ENCODE measurements around the gene TBC1D1.

Gene TBC1D1

DNA sequence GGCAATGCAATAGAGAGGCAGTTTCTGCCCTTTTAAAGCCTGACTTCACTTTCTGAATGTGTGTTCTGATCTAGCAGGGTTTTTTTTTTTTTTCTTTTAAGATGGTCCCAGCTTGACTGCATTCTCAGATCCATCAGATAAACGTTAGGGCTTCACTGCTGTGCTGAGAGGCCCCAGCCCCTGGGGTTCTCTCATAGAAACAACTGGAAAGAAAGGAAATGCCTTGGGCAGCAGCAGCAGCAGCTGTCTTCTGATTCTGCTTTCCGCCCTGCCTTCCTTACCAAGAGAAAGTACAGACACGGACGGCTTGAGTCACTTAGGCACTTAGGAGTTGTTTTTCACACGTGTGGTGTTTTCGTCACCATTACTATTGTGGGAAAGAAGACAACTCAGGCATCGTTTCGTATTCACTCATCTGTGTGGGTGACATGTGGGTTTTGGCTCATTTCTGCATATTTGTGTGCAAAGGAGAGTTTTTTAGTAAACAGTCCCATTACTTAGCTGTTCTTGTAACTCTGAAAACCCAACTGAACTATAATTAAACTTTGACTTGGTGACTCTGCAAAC lies 241.3 kb downstream of the TBC1D1 start:
- TF ChIP-seq, protein P1, sequence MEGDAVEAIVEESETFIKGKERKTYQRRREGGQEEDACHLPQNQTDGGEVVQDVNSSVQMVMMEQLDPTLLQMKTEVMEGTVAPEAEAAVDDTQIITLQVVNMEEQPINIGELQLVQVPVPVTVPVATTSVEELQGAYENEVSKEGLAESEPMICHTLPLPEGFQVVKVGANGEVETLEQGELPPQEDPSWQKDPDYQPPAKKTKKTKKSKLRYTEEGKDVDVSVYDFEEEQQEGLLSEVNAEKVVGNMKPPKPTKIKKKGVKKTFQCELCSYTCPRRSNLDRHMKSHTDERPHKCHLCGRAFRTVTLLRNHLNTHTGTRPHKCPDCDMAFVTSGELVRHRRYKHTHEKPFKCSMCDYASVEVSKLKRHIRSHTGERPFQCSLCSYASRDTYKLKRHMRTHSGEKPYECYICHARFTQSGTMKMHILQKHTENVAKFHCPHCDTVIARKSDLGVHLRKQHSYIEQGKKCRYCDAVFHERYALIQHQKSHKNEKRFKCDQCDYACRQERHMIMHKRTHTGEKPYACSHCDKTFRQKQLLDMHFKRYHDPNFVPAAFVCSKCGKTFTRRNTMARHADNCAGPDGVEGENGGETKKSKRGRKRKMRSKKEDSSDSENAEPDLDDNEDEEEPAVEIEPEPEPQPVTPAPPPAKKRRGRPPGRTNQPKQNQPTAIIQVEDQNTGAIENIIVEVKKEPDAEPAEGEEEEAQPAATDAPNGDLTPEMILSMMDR (IDR thresholded peaks at IDR 0.05; ENCODE audit: unreplicated experiment in 3 of 3): no peak
- no peaks in the 10 kb centered on the region for H3K27me3 Mint-ChIP-seq (ENCODE audit: low read depth)
- H3K4me1 Mint-ChIP-seq: peaks cover 70% of the 10 kb centered on the region
- peaks cover 48% of the 10 kb centered on the region for H3K36me3 Mint-ChIP-seq (ENCODE audit: low read depth)
- H3K4me3 Mint-ChIP-seq: peak overlapping the region in 2 of 3 experiments; percentile 2 to 59
- no peaks in the 10 kb centered on the region for H3K9me3 Mint-ChIP-seq
- H3K27ac Mint-ChIP-seq: peak overlapping the region; percentile 93 to 98 (median 95)

DNA sequence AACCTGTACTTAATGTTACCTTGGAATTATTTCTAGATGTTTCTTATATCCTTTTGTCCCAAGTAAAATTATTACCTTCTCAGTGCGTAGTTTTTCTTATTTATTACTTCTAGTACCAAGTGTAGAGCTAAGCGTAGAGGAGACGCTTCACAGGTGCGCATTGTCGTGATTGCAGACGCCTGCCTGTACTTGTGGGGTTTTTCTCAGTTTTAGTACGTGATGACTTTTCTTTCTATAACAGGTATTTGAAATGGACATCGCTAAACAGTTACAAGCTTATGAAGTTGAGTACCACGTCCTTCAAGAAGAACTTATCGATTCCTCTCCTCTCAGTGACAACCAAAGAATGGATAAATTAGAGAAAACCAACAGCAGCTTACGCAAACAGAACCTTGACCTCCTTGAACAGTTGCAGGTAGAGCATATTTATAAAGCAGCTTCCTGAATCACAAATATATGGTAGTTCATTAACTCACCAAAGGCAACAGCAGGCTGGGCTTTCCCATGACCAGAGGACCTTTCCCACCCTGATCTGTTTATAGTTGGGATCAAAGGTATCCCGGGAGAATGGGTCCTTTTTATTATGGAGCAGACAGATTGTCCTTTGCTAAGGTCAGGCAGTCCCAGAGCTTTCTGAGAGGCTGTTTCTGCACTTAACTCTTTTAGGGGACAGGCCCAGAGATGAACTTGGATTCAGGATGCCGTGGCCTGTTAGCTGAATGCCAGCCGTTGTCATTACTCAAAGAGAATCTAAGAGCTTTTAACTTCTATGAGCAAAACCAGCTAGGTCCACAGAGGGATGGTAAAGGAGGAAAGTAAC lies 242.2 kb downstream of the TBC1D1 start:
- Mint-ChIP-seq H3K4me3 (peak overlapping the region in 1 of 3 experiments; percentile 7), H3K27ac (peak overlapping the region; percentile 93 to 98 (median 95)), H3K27me3 (ENCODE audit: low read depth) (no peaks in the 10 kb centered on the region), H3K4me1 (peaks cover 70% of the 10 kb centered on the region), H3K36me3 (ENCODE audit: low read depth) (peaks cover 55% of the 10 kb centered on the region), H3K9me3 (no peaks in the 10 kb centered on the region)
- TF ChIP-seq, protein P1 (IDR thresholded peaks at IDR 0.05; ENCODE audit: unreplicated experiment in 3 of 3): no peak

DNA sequence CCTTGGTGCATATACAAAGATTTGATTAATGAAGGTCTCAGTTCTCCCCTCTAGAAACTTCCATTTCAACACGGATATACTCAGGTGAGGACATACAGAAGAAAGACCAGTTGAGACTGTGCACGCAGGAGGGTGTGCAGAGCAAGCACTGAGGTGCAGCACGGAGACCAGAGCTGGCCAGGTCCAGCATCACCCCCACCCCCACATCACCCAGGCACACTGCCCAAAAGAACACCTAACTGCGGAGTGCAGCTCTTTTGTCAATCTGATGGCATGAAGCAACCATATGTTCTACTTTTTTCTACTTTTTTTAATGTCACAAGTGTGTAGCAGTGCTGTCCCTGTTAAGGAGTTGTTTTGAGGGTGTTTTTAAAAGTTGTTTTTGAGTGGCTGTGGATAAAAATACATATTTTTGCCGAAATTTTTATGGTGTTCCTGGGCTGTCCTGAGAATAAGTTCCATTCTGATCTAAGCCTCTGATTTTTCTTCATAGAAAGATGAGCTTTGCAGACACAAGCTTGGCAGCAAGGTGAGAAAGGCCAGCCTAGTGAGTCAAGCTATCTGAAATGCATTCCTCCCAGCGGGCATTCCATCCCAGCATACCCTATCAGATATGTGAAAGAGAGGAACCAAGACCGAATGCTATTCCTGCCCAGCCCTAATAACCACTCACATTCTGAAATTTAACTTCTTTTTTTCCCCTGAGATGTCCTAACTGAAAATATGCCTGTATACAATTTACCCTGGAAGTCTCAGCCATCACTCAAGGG lies 243.0 kb downstream of the TBC1D1 start:
- Mint-ChIP-seq H3K9me3 (no peaks in the 10 kb centered on the region), H3K27ac (peak overlapping the region; percentile 93 to 98 (median 95)), H3K4me1 (peaks cover 61% of the 10 kb centered on the region), H3K36me3 (ENCODE audit: low read depth) (peaks cover 59% of the 10 kb centered on the region), H3K27me3 (ENCODE audit: low read depth) (no peaks in the 10 kb centered on the region), H3K4me3 (no peak overlapping the region)
- TF ChIP-seq, protein P1 (IDR thresholded peaks at IDR 0.05; ENCODE audit: unreplicated experiment in 3 of 3): no peak

DNA sequence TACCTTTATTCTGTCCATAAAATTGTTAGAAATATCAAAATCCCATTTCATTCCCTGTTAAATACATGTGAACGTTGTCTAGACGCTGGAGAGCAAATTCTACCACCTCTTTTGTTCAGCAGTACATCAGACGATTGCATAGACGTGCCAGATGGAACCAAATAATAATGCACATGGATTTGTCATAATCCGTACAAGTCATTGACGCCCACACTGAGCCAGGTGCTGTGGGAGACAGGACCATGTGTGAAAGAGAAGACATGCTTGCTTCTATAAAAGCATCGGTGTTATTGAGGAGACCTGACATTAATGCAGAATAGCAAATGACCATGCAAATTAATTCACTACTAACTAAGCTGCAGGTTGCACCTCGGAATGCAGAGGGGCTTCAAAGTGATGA lies 244.3 kb downstream of the TBC1D1 start:
- Mint-ChIP-seq H3K27ac (peak overlapping the region; percentile 93 to 98 (median 95)), H3K4me1 (peaks cover 48% of the 10 kb centered on the region), H3K4me3 (no peak overlapping the region), H3K27me3 (ENCODE audit: low read depth) (no peaks in the 10 kb centered on the region), H3K9me3 (no peaks in the 10 kb centered on the region), H3K36me3 (ENCODE audit: low read depth) (peaks cover 65% of the 10 kb centered on the region)
- TF ChIP-seq, protein P1 (IDR thresholded peaks at IDR 0.05; ENCODE audit: unreplicated experiment in 3 of 3): no peak

DNA sequence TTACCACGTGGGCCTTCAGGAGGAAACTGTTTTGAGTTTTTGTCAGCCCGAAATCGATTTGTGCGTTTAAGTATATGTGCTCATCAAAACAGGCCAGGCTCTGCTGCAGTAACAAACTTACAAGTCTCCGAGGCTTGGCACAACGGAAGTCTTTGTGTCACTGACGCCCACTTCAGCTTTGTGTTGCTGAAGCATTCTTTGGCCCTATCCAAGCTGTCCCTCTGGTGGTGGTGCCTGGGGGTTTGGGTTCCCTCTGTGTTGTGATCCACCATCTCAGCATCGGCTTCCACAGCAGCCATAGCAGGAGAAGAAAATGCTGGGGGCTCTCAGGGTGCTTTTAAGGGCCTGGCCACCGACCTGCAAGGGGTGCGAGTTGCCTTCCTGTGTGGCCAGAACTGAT lies 245.7 kb downstream of the TBC1D1 start:
- TF ChIP-seq, protein P1 (IDR thresholded peaks at IDR 0.05; ENCODE audit: unreplicated experiment in 3 of 3): no peak
- Mint-ChIP-seq H3K9me3 (no peaks in the 10 kb centered on the region), H3K4me3 (no peak overlapping the region), H3K27me3 (ENCODE audit: low read depth) (no peaks in the 10 kb centered on the region), H3K4me1 (peaks cover 34% of the 10 kb centered on the region), H3K27ac (peak overlapping the region in 1 of 3 experiments; percentile 39), H3K36me3 (ENCODE audit: low read depth) (peaks cover 70% of the 10 kb centered on the region)

All from nephron (organoid).